Activated CD4-positive, alpha-beta T cell treated with anti-CD3 and anti-CD28 coated beads, Interleukin-2, amount 10 ng/mL, durations not matched to agents 24 days and 14 days (primary cell): ENCODE data around the gene COX8C. TPM values are rescaled to one million over a fixed set of nuclear protein-coding genes. Genes with fewer than 3 reads are reported as not detected.
"Not testable (repeated sequence)": the region's sequence is repeated elsewhere in the genome, so short reads cannot be mapped to it uniquely, and the experiment has no call there.

ENCODE experiments used
- DNase-seq: peaks from one replicate; pipeline ENCODE4 v3.0.0; 2022
- H3K27ac Mint-ChIP-seq: one replicate; pipeline ENCODE4 v1.8.0; 2022; ENCODE audit warnings: mild to moderate bottlenecking, mixed read lengths
- H3K27me3 Mint-ChIP-seq: one replicate; pipeline ENCODE4 v1.8.0; 2022; ENCODE audit warnings: mixed read lengths
- H3K36me3 Mint-ChIP-seq: one replicate; pipeline ENCODE4 v1.8.0; 2022; ENCODE audit warnings: low read depth, mild to moderate bottlenecking, mixed read lengths
- H3K4me1 Mint-ChIP-seq: one replicate; pipeline ENCODE4 v1.8.0; 2021; ENCODE audit warnings: mixed read lengths
- H3K4me3 Mint-ChIP-seq: one replicate; pipeline ENCODE4 v1.8.0; 2022; ENCODE audit warnings: mild to moderate bottlenecking, moderate library complexity, mixed read lengths
- H3K9me3 Mint-ChIP-seq: one replicate; pipeline ENCODE4 v1.8.0; 2021; ENCODE audit warnings: mixed read lengths
- intact Hi-C: fragments of 100-400 bp; cut with micrococcal nuclease; formaldehyde crosslinking; loops from one replicate; pipeline ENCODE4 v1.15.1; 2023
- total RNA-seq: library from RNA; stranded (reverse); gene quantifications from 2 replicates; pipeline ENCODE4 v1.2.3, GENCODE V29; 2022

The COX8C gene
- total RNA-seq, 1 donor from 2014 or later: not detected

- DNase-seq: peak; percentile 37
- Mint-ChIP-seq H3K4me3 (no peak overlapping the region), H3K36me3 (no peaks in the 10 kb centered on the region), H3K27ac (no peak overlapping the region), H3K27me3 (peaks cover 12% of the 10 kb centered on the region), H3K9me3 (peaks cover 6% of the 10 kb centered on the region), H3K4me1 (no peaks in the 10 kb centered on the region)
- intact Hi-C loops: no loop called here
Measured at GRCh38 chr14:93368996-93369712, 22.2 kb downstream of the COX8C start.

- intact Hi-C loops: no loop called here
- H3K27me3 Mint-ChIP-seq: peaks cover 12% of the 10 kb centered on the region
- H3K27ac Mint-ChIP-seq: no peak overlapping the region
- no peaks in the 10 kb centered on the region for H3K4me1 Mint-ChIP-seq
- H3K9me3 Mint-ChIP-seq: peaks cover 6% of the 10 kb centered on the region
- DNase-seq: no peak
- no peak overlapping the region for H3K4me3 Mint-ChIP-seq
- no peaks in the 10 kb centered on the region for H3K36me3 Mint-ChIP-seq
Measured at GRCh38 chr14:93369713-93370266, 22.8 kb downstream of the COX8C start.

- peaks cover 14% of the 10 kb centered on the region for H3K27me3 Mint-ChIP-seq
- no peaks in the 10 kb centered on the region for H3K4me1 Mint-ChIP-seq
- H3K36me3 Mint-ChIP-seq: no peaks in the 10 kb centered on the region
- no peak for DNase-seq
- peaks cover 6% of the 10 kb centered on the region for H3K9me3 Mint-ChIP-seq
- H3K4me3 Mint-ChIP-seq: no peak overlapping the region
- H3K27ac Mint-ChIP-seq: no peak overlapping the region
- intact Hi-C loops: no loop called here
Measured at GRCh38 chr14:93375673-93376156, 28.7 kb downstream of the COX8C start.

GRCh38 chr14:93379831-93380230 lies 32.8 kb downstream of the COX8C start:
- Mint-ChIP-seq H3K4me1 (no peaks in the 10 kb centered on the region), H3K36me3 (no peaks in the 10 kb centered on the region), H3K4me3 (no peak overlapping the region), H3K27ac (no peak overlapping the region), H3K9me3 (no peaks in the 10 kb centered on the region), H3K27me3 (peaks cover 20% of the 10 kb centered on the region)
- intact Hi-C loops: no loop called here
- DNase-seq: no peak

GRCh38 chr14:93381644-93382043 lies 34.7 kb downstream of the COX8C start:
- no peaks in the 10 kb centered on the region for H3K4me1 Mint-ChIP-seq
- H3K27ac Mint-ChIP-seq: no peak overlapping the region
- no peak for DNase-seq
- H3K27me3 Mint-ChIP-seq: peaks cover 23% of the 10 kb centered on the region
- intact Hi-C loops: no loop called here
- no peak overlapping the region for H3K4me3 Mint-ChIP-seq
- H3K9me3 Mint-ChIP-seq: no peaks in the 10 kb centered on the region
- no peaks in the 10 kb centered on the region for H3K36me3 Mint-ChIP-seq

- H3K9me3 Mint-ChIP-seq, H3K4me3 Mint-ChIP-seq, H3K27ac Mint-ChIP-seq, DNase-seq, H3K4me1 Mint-ChIP-seq, H3K36me3 Mint-ChIP-seq, intact Hi-C loops: not testable (repeated sequence)
- peaks cover 26% of the 10 kb centered on the region for H3K27me3 Mint-ChIP-seq
Measured at GRCh38 chr14:93384256-93384655, 37.3 kb downstream of the COX8C start.

GRCh38 chr14:93395231-93395630 lies 48.2 kb downstream of the COX8C start:
- H3K4me3 Mint-ChIP-seq: no peak overlapping the region
- H3K36me3 Mint-ChIP-seq: no peaks in the 10 kb centered on the region
- peaks cover 16% of the 10 kb centered on the region for H3K27me3 Mint-ChIP-seq
- peaks cover 7% of the 10 kb centered on the region for H3K9me3 Mint-ChIP-seq
- DNase-seq: no peak
- intact Hi-C loops: no loop called here
- H3K4me1 Mint-ChIP-seq: no peaks in the 10 kb centered on the region
- H3K27ac Mint-ChIP-seq: no peak overlapping the region

- H3K27me3 Mint-ChIP-seq: peaks cover 15% of the 10 kb centered on the region
- no peak overlapping the region for H3K27ac Mint-ChIP-seq
- H3K4me3 Mint-ChIP-seq: no peak overlapping the region
- intact Hi-C loops: no loop called here
- no peaks in the 10 kb centered on the region for H3K4me1 Mint-ChIP-seq
- no peak for DNase-seq
- no peaks in the 10 kb centered on the region for H3K36me3 Mint-ChIP-seq
- peaks cover 7% of the 10 kb centered on the region for H3K9me3 Mint-ChIP-seq
Measured at GRCh38 chr14:93396456-93396855, 49.5 kb downstream of the COX8C start.

Other genes starting within 250 kb of the COX8C start
- gene ITPK1, start 231.3 kb upstream of the COX8C start, total RNA-seq: 71.0 and 73.9 TPM in 2 replicates
- 16.2 and 17.1 TPM in 2 replicates for gene MOAP1, start 162.3 kb upstream of the COX8C start, total RNA-seq
- gene LYSET, start 161.9 kb upstream of the COX8C start, total RNA-seq: 14.7 and 18.6 TPM in 2 replicates
- gene GON7, start 140.1 kb upstream of the COX8C start, total RNA-seq: 16.3 and 17.0 TPM in 2 replicates
- 32.5 and 35.3 TPM in 2 replicates for gene UBR7, start 139.9 kb upstream of the COX8C start, total RNA-seq
- 15.2 and 19.4 TPM in 2 replicates for gene BTBD7, start 14.1 kb upstream of the COX8C start, total RNA-seq
- not detected in 2 replicates for gene UNC79, start 83.8 kb downstream of the COX8C start, total RNA-seq